Activated naive CD8-positive, alpha-beta T cell treated with anti-CD3 and anti-CD28 coated beads, Interleukin-2, amount 50 U/mL, for 16 hours (primary cell): Measurements from ENCODE around the gene LTBP1.

Experiments used
- DNase-seq: peaks from one replicate; pipeline ENCODE4 v3.0.0-alpha.2; 2020; ENCODE audit warnings: low read depth, low spot score

Gene LTBP1

GRCh38 chr2:33190393-33190937 lies 243.7 kb downstream of the LTBP1 start:
- no peak for DNase-seq

GRCh38 chr2:33195891-33196290 lies 249.1 kb downstream of the LTBP1 start:
- no peak for DNase-seq

GRCh38 chr2:33196700-33197099 lies 249.9 kb downstream of the LTBP1 start:
- no peak for DNase-seq

- no peak for DNase-seq
Measured at GRCh38 chr2:33197198-33197938, 250.6 kb downstream of the LTBP1 start.

GRCh38 chr2:33202641-33203522 lies 256.1 kb downstream of the LTBP1 start:
- DNase-seq = no peak

GRCh38 chr2:33204945-33205344 lies 258.2 kb downstream of the LTBP1 start:
- no peak for DNase-seq

GRCh38 chr2:33205693-33206434 lies 259.1 kb downstream of the LTBP1 start:
- no peak for DNase-seq

GRCh38 chr2:33207151-33207740 lies 260.5 kb downstream of the LTBP1 start:
- DNase-seq = no peak

GRCh38 chr2:33208400-33208799 lies 261.6 kb downstream of the LTBP1 start:
- DNase-seq = no peak

GRCh38 chr2:33209976-33210375 lies 263.2 kb downstream of the LTBP1 start:
- DNase-seq = no peak

GRCh38 chr2:33210626-33211025 lies 263.9 kb downstream of the LTBP1 start:
- no peak for DNase-seq

GRCh38 chr2:33212151-33212550 lies 265.4 kb downstream of the LTBP1 start:
- DNase-seq = no peak

- no peak for DNase-seq
Measured at GRCh38 chr2:33213244-33213643, 266.5 kb downstream of the LTBP1 start.

- DNase-seq = no peak
Measured at GRCh38 chr2:33213648-33214047, 266.9 kb downstream of the LTBP1 start.

GRCh38 chr2:33214436-33214835 lies 267.7 kb downstream of the LTBP1 start:
- DNase-seq = no peak

GRCh38 chr2:33214857-33215256 lies 268.1 kb downstream of the LTBP1 start:
- DNase-seq = no peak

- no peak for DNase-seq
Measured at GRCh38 chr2:33215299-33215698, 268.5 kb downstream of the LTBP1 start.

GRCh38 chr2:33215983-33216382 lies 269.2 kb downstream of the LTBP1 start:
- no peak for DNase-seq

GRCh38 chr2:33216508-33217182 lies 269.9 kb downstream of the LTBP1 start:
- no peak for DNase-seq

GRCh38 chr2:33217406-33217805 lies 270.7 kb downstream of the LTBP1 start:
- no peak for DNase-seq

- no peak for DNase-seq
Measured at GRCh38 chr2:33219114-33219513, 272.4 kb downstream of the LTBP1 start.
